GM12878 (cell line): ENCODE data around the gene CDC42BPB. TPM values are rescaled to one million over a fixed set of nuclear protein-coding genes. Genes with fewer than 3 reads are reported as not detected.

Experiments used
- ATAC-seq: fragments of 200-7000 bp; cut with Tn5 transposase; 3 replicates; pipeline ENCODE4 v1.9.1; 2020; ENCODE audit warnings: mild to moderate bottlenecking, moderate library complexity
- BruUV-seq: library from RNA; stranded (reverse); fragments of 400-500 nt; replicated peaks from 2 replicates; lab custom pipeline; 2021; lab: Mats Ljungman, UMichigan
- CTCF ChIA-PET: fragments of 300-600 bp; sonication (Branson Sonifier 250); formaldehyde crosslinking; extraction: SDS; loops from one replicate; lab custom pipeline; 2021; ENCODE audit warnings: inconsistent platforms; lab: Yijun Ruan, JAX
- POLR2A ChIA-PET: fragments of 350-600 bp; formaldehyde crosslinking; extraction: SDS; loops from one replicate; lab custom pipeline; 2021; ENCODE audit warnings: inconsistent platforms; lab: Charles Lee
- RAD21 ChIA-PET: fragments of 300-600 bp; sonication (Branson Sonifier 250); formaldehyde crosslinking; loops from one replicate; lab custom pipeline; 2023; ENCODE audit warnings: antibody characterized with exemption; ENCODE audit not compliant: unreplicated experiment; lab: Charles Lee
- SMC1A ChIA-PET: fragments of 300-600 bp; sonication (Branson Sonifier 250); formaldehyde crosslinking; loops from one replicate; lab custom pipeline; 2023; ENCODE audit not compliant: unreplicated experiment, uncharacterized antibody; lab: Charles Lee
- DNase-seq: peaks from one replicate; pipeline ENCODE4 v3.0.0-alpha.2; 2011; ENCODE audit warnings: low read depth, low spot score
- FAIRE-seq: peaks from 3 replicates; lab custom pipeline; 2011; peaks lifted over from hg19 to GRCh38; lab: Jason Lieb, UNC
- H2AFZ ChIP-seq: 2 replicates; pipeline ENCODE4 v1.6.0; 2011; ENCODE audit warnings: low read depth, low read length, control low read depth; ENCODE audit not compliant: control insufficient read depth
- H3K27ac ChIP-seq: 2 replicates; pipeline ENCODE4 v1.5.1; 2011; ENCODE audit warnings: control low read depth; ENCODE audit not compliant: control insufficient read depth, insufficient read depth
- H3K27me3 ChIP-seq, 2 experiments: replicated peaks in 1 of 2; 2 replicates each; pipeline versions ENCODE4 v1.6.0 to v1.6.1; 2011; ENCODE audit warnings: low read length in 1 of 2; ENCODE audit not compliant: control insufficient read depth in 2 of 2, insufficient read depth in 2 of 2
- H3K36me3 ChIP-seq, 2 experiments: 2 replicates each; pipeline ENCODE4 v1.5.1; 2011; ENCODE audit warnings: low read length in 1 of 2; ENCODE audit not compliant: control insufficient read depth in 2 of 2, insufficient read depth in 2 of 2
- H3K4me1 ChIP-seq: 2 replicates; pipeline ENCODE4 v1.6.1; 2011; ENCODE audit warnings: mild to moderate bottlenecking, low read length, moderate library complexity, mixed read lengths; ENCODE audit not compliant: control insufficient read depth, insufficient read depth
- H3K4me2 ChIP-seq: 2 replicates; pipeline ENCODE4 v1.6.0; 2011; ENCODE audit warnings: control low read depth; ENCODE audit not compliant: control insufficient read depth, insufficient read depth
- H3K4me3 ChIP-seq: fragments of 200-600 bp; sonication (generic); 2 replicates; pipeline ENCODE4 v1.5.1; 2016
- H3K79me2 ChIP-seq: 2 replicates; pipeline ENCODE4 v1.6.0; 2011; ENCODE audit warnings: low read length; ENCODE audit not compliant: control insufficient read depth, insufficient read depth
- H3K9ac ChIP-seq: 2 replicates; pipeline ENCODE4 v1.8.0; 2011; ENCODE audit warnings: low read length, control low read depth, mixed read lengths; ENCODE audit not compliant: control insufficient read depth, insufficient read depth
- H3K9me3 ChIP-seq: replicated peaks from 3 replicates; pipeline ENCODE4 v1.5.1; 2011; ENCODE audit warnings: mild to moderate bottlenecking, low read length; ENCODE audit not compliant: control insufficient read depth, insufficient read depth
- H4K20me1 ChIP-seq: 2 replicates; pipeline ENCODE4 v1.6.0; 2011; ENCODE audit not compliant: control insufficient read depth, insufficient read depth
- CEBPB ChIP-seq, 2 experiments: fragments of 150-350 bp in 1 of 2; IDR thresholded peaks; 2 replicates each; pipeline ENCODE4 v1.6.1; 2012 to 2014; ENCODE audit warnings: low read depth in 2 of 2, low read length in 2 of 2, borderline replicate concordance in 1 of 2, inconsistent platforms in 1 of 2
- CHD1 ChIP-seq: IDR thresholded peaks from 2 replicates; pipeline ENCODE4 v1.6.1; 2012; ENCODE audit warnings: low read depth, low read length, improper control_type of control experiment
- E2F8 ChIP-seq: fragments of 450-650 bp; IDR thresholded peaks from 2 replicates; pipeline ENCODE4 v1.6.1; 2018; ENCODE audit warnings: mild to moderate bottlenecking, low read depth, moderate library complexity; ENCODE audit not compliant: partially characterized antibody
- EGR1 ChIP-seq, 2 experiments: IDR thresholded peaks; 1 replicate in 1 of 2; 2 replicates in 1 of 2; pipeline ENCODE4 v1.6.1; 2011 to 2012; ENCODE audit warnings: low read depth in 2 of 2, low read length in 2 of 2, borderline replicate concordance in 1 of 2, mild to moderate bottlenecking in 1 of 2, moderate library complexity in 1 of 2
- ETV6 ChIP-seq, 2 experiments: fragments of 450-650 bp in 1 of 2; IDR thresholded peaks in 1 of 2; conservative IDR thresholded peaks in 1 of 2; 2 replicates each; pipeline ENCODE4 v1.6.1; 2014; ENCODE audit warnings: antibody characterized with exemption in 1 of 2, borderline replicate concordance in 1 of 2, low read depth in 1 of 2, mild to moderate bottlenecking in 1 of 2, moderate library complexity in 1 of 2
- GABPA ChIP-seq: IDR thresholded peaks from 2 replicates; pipeline ENCODE4 v1.6.1; 2014; ENCODE audit warnings: antibody characterized with exemption, low read depth, mild to moderate bottlenecking, inconsistent platforms
- HCFC1 ChIP-seq: fragments of 150-350 bp; IDR thresholded peaks from 2 replicates; pipeline ENCODE4 v1.6.1; 2014; ENCODE audit warnings: low read length
- HSF1 ChIP-seq: fragments of 150-350 bp; IDR thresholded peaks from 2 replicates; pipeline ENCODE4 v1.6.1; 2014; ENCODE audit warnings: mild to moderate bottlenecking, low read depth, low read length
- IKZF1 ChIP-seq: fragments of 450-650 bp; conservative IDR thresholded peaks from 2 replicates; pipeline ENCODE4 v1.6.1; 2017; ENCODE audit warnings: antibody characterized with exemption, mild to moderate bottlenecking
- LARP7 ChIP-seq: fragments of 450-650 bp; IDR thresholded peaks from 2 replicates; pipeline ENCODE4 v1.6.1; 2017; ENCODE audit warnings: mild to moderate bottlenecking
- MAX ChIP-seq: IDR thresholded peaks from 2 replicates; pipeline ENCODE4 v1.6.1; 2012; ENCODE audit warnings: low read depth, low read length, improper control_type of control experiment
- MYC ChIP-seq: IDR thresholded peaks from 2 replicates; pipeline ENCODE4 v1.6.1; 2011; ENCODE audit warnings: mild to moderate bottlenecking, low read length, moderate library complexity, inconsistent platforms; ENCODE audit not compliant: insufficient read depth, insufficient replicate concordance, insufficient read length, severe bottlenecking
- NFYA ChIP-seq: IDR thresholded peaks from 2 replicates; pipeline ENCODE4 v1.6.1; 2011; ENCODE audit warnings: low read depth, mild to moderate bottlenecking, low read length, improper control_type of control experiment, borderline replicate concordance
- NR2C1 ChIP-seq: fragments of 450-650 bp; IDR thresholded peaks from 2 replicates; pipeline ENCODE4 v1.6.1; 2017; ENCODE audit warnings: antibody characterized with exemption, mild to moderate bottlenecking, moderate library complexity
- SIN3A ChIP-seq: IDR thresholded peaks from 2 replicates; pipeline ENCODE4 v1.6.1; 2012; ENCODE audit warnings: low read depth, low read length, improper control_type of control experiment
- YY1 ChIP-seq: IDR thresholded peaks from 2 replicates; pipeline ENCODE4 v1.6.1; 2011; ENCODE audit warnings: low read depth, mild to moderate bottlenecking, low read length
- ZNF274 ChIP-seq: IDR thresholded peaks from one replicate; pipeline ENCODE4 v1.8.0; 2011; ENCODE audit not compliant: insufficient read length, insufficient read depth
- ZNF622 ChIP-seq: fragments of 450-650 bp; IDR thresholded peaks from 2 replicates; pipeline ENCODE4 v1.6.1; 2017; ENCODE audit warnings: mild to moderate bottlenecking, inconsistent platforms
- WGBS: methylation state at CpG from one replicate; pipeline ENCODE4 v1.1.6; 2016; ENCODE audit warnings: low lambda C conversion rate; ENCODE audit not compliant: insufficient replicate concordance, insufficient coverage; ENCODE audit errors: missing lambda C conversion rate; 5-methylcytosine and 5-hydroxymethylcytosine counted together
- in situ Hi-C: fragments of 300-500 bp; cut with MboI; formaldehyde crosslinking; loops from 9 replicates; pipeline ENCODE4 v1.14.3; 2018; ENCODE audit warnings: mixed read lengths
- intact Hi-C: fragments of 100-400 bp; cut with micrococcal nuclease; formaldehyde crosslinking; loops from one replicate; pipeline ENCODE4 v1.14.2; 2022; ENCODE audit not compliant: unreplicated experiment
- polyA plus RNA-seq, 11 experiments: library from polyadenylated mRNA; depleted of rRNA in 4 of 11; unstranded in 6 of 11; stranded (reverse) in 5 of 11; fragments of >200 nt; fragmentation: Nextera tagmentation in 4 of 11; fragmentation: Illumina TruSeq in 1 of 11; extraction: Ambion mirVana in 4 of 11; extraction: Trizol in 1 of 11; gene quantifications; 1 replicate in 1 of 11; 2 replicates in 10 of 11; pipeline versions ENCODE4 v1.2.1 to v1.2.3, GENCODE V29; 2011 to 2016; ENCODE audit warnings: inconsistent platforms in 2 of 11, missing spikeins in 2 of 11, low read depth in 1 of 11
- total RNA-seq, 4 experiments: library from RNA; depleted of rRNA in 3 of 4; stranded (reverse); fragments of >200 nt in 3 of 4; fragmentation: Illumina TruSeq in 1 of 4; extraction: Trizol in 1 of 4; gene quantifications; 2 replicates each; pipeline versions ENCODE4 v1.2.1 to v1.2.3, GENCODE V29; 2013 to 2021
- TF ChIP-seq, protein P1 (sequence below), 3 experiments: IDR thresholded peaks in 2 of 3; conservative IDR thresholded peaks in 1 of 3; 2 replicates each; pipeline ENCODE4 v1.5.1; 2011; ENCODE audit warnings: low read depth in 3 of 3, low read length in 3 of 3, mild to moderate bottlenecking in 3 of 3, control low read depth in 2 of 3, moderate library complexity in 2 of 3, inconsistent platforms in 1 of 3, mixed read lengths in 1 of 3; ENCODE audit not compliant: control insufficient read depth in 2 of 3, insufficient read depth in 1 of 3; ENCODE audit errors: extremely low read depth in 1 of 3

CDC42BPB gene
- total and polyA plus RNA-seq, 10 of the 15 experiments (the other 5 are each of a cell fraction or from before 2014, with no cell fraction given): 0.42 to 22.1 (median 13.3) TPM

DNA sequence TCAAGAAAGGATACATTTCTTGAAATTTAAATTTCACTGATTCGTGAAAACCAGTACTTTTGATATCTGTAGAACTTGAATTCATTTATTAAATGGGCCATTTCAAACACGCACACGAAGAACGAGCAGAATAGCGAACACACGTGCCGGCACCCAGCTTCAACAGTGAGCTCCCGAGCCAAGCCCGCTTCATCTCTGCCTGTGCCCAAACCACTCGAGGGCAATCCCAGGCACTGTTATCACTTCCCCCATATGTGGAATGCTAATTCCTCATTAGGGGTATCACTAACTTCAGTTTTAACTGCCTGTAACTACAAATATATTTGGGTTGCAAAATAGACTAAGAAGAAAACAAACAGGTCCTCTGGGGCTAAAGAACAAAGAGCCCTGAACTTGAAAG is 86.9 kb downstream of the CDC42BPB start:
- RAD21 ChIA-PET: interaction anchor here (1.0 kb wide), 1 partner anchor 276 kb away, joined by 3 read pairs; no protein-coding TSS in a partner anchor
- 86% methylated on average over 10 of the region's 10 CpGs for WGBS
- no peaks in the 10 kb centered on the region for H3K79me2 ChIP-seq
- H2AFZ ChIP-seq: no peak overlapping the region
- no peaks in the 10 kb centered on the region for H4K20me1 ChIP-seq
- TF ChIP-seq NFYA (no peak), GABPA (no peak), CHD1 (no peak), IKZF1 (no peak), NR2C1 (no peak), MAX (no peak), ZNF622 (no peak), LARP7 (no peak), ZNF274 (no peak), ETV6 (conservative IDR thresholded peaks at IDR 0.05 in 1 of 2, IDR thresholded peaks at IDR 0.05 in 1 of 2; ENCODE audit: borderline replicate concordance in 1 of 2, low read depth in 1 of 2) (no peak), SIN3A (no peak), EGR1 (IDR thresholded peaks at IDR 0.05; ENCODE audit: borderline replicate concordance in 1 of 2, low read depth in 2 of 2, low read length in 2 of 2) (no peak), CEBPB (IDR thresholded peaks at IDR 0.05; ENCODE audit: borderline replicate concordance in 1 of 2, low read depth in 2 of 2, low read length in 2 of 2) (no peak), YY1 (no peak), MYC (no peak), E2F8 (no peak), HCFC1 (no peak), HSF1 (no peak)
- TF ChIP-seq, protein P1, sequence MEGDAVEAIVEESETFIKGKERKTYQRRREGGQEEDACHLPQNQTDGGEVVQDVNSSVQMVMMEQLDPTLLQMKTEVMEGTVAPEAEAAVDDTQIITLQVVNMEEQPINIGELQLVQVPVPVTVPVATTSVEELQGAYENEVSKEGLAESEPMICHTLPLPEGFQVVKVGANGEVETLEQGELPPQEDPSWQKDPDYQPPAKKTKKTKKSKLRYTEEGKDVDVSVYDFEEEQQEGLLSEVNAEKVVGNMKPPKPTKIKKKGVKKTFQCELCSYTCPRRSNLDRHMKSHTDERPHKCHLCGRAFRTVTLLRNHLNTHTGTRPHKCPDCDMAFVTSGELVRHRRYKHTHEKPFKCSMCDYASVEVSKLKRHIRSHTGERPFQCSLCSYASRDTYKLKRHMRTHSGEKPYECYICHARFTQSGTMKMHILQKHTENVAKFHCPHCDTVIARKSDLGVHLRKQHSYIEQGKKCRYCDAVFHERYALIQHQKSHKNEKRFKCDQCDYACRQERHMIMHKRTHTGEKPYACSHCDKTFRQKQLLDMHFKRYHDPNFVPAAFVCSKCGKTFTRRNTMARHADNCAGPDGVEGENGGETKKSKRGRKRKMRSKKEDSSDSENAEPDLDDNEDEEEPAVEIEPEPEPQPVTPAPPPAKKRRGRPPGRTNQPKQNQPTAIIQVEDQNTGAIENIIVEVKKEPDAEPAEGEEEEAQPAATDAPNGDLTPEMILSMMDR (IDR thresholded peaks at IDR 0.05 in 2 of 3, conservative IDR thresholded peaks at IDR 0.05 in 1 of 3; ENCODE audit: control insufficient read depth in 2 of 3, extremely low read depth in 1 of 3, insufficient read depth in 1 of 3, low read depth in 3 of 3, low read length in 3 of 3): no peak
- TF ChIP-seq, all 136 proteins: peak for 0
- Histone ChIP-seq H3K27ac (no peak overlapping the region), H3K9ac (no peak overlapping the region), H3K4me1 (no peaks in the 10 kb centered on the region), H3K4me3 (no peak overlapping the region), H3K4me2 (no peak overlapping the region), H3K27me3 (no peaks in the 10 kb centered on the region), H3K9me3 (no peaks in the 10 kb centered on the region), H3K36me3 (peaks cover 21 to 26% of the 10 kb centered on the region in 2 experiments)
- FAIRE-seq (no peak), DNase-seq (no peak), ATAC-seq (no peak)
- no TSS peak for BruUV-seq
- in situ Hi-C loops (no loop called here), intact Hi-C loops (no loop called here)
- ChIA-PET CTCF (no interaction called here), SMC1A (no interaction called here), POLR2A (no interaction called here)
